Left ventricle myocardium inferior (tissue), 1 donor: ENCODE results near the gene GH2. TPM values are rescaled to one million over a fixed set of nuclear protein-coding genes. Genes with fewer than 3 reads are reported as not detected.

Experiments used
- DNase-seq: peaks from one replicate; pipeline ENCODE4 v3.0.0-alpha.2; 2020
- H3K27ac ChIP-seq: fragments of 200-600 bp; replicated peaks from 2 replicates; pipeline ENCODE4 v1.8.0; 2021
- H3K27me3 ChIP-seq: fragments of 200-600 bp; 2 replicates; pipeline ENCODE4 v1.8.0; 2021; ENCODE audit warnings: low read depth
- H3K36me3 ChIP-seq: fragments of 200-600 bp; 2 replicates; pipeline ENCODE4 v1.8.0; 2021
- H3K4me1 ChIP-seq: fragments of 200-600 bp; 2 replicates; pipeline ENCODE4 v1.8.0; 2021
- H3K4me3 ChIP-seq: fragments of 200-600 bp; 2 replicates; pipeline ENCODE4 v1.8.0; 2021; ENCODE audit warnings: mild to moderate bottlenecking, moderate library complexity
- H3K9me3 ChIP-seq: fragments of 200-600 bp; replicated peaks from 2 replicates; pipeline ENCODE4 v1.8.0; 2021
- intact Hi-C: fragments of 100-400 bp; cut with micrococcal nuclease; formaldehyde crosslinking; loops from one replicate; pipeline ENCODE4 v1.11.0; 2022
- total RNA-seq: library from RNA; stranded (reverse); fragmentation: NEBNext Ultra II Directional; extraction: Animal tissue kit (Norgen Biotek cat#: 25700); gene quantifications from one replicate; pipeline ENCODE4 v1.2.1, GENCODE V29; 2021
- TF ChIP-seq, protein P1 (sequence below): fragments of 200-600 bp; IDR thresholded peaks from 2 replicates; pipeline ENCODE4 v1.8.0; 2021; ENCODE audit warnings: antibody characterized with exemption, mild to moderate bottlenecking, borderline replicate concordance
- donor health status: DM: no; HTN: yes; CAD: no; lungs with severe emphysema.

GH2 gene
- total RNA-seq, 1 donor from 2014 or later, result not detected

DNA sequence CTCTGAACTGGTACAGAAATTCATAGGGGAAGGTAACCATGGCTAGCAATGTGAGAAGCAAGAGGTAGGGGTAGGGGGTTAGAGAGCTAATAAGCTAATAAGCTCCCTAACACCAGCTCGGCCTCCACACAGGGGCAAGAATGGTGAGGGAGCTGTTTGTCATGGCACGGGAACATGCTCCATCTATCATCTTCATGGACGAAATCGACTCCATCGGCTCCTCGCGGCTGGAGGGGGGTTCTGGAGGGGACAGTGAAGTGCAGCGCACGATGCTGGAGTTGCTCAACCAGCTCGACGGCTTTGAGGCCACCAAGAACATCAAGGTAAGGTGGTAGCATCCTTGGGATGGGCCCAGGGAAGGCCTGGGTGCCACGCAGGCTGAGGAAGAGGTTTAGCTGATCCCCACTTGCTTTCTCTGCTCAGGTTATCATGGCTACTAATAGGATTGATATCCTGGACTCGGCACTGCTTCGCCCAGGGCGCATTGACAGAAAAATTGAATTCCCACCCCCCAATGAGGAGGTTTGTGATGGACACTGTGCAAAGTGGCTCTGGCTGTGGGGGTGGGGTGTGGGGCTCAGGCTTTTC lies 50.7 kb downstream of the GH2 start:
- peaks cover 54% of the 10 kb centered on the region for H3K4me1 ChIP-seq

DNA sequence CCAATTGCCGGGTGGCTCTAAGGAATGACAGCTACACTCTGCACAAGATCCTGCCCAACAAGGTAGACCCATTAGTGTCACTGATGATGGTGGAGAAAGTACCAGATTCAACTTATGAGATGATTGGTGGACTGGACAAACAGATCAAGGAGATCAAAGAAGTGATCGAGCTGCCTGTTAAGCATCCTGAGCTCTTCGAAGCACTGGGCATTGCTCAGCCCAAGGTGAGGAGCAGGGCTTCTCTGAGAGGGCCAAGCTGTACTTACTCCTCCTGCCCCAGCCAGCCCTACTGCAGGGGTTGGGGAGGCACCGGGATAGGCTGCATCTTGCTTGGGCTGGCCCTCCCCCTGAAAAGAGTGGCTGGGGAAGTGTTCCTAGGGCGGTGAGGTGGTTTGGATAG lies 51.5 kb downstream of the GH2 start:
- Histone ChIP-seq H3K27ac (no peak overlapping the region), H3K36me3 (peaks cover 70% of the 10 kb centered on the region), H3K9me3 (no peaks in the 10 kb centered on the region), H3K4me3 (no peak overlapping the region), H3K4me1 (peaks cover 59% of the 10 kb centered on the region), H3K27me3 (no peaks in the 10 kb centered on the region)
- intact Hi-C loops, result no loop called here
- no peak for DNase-seq
- TF ChIP-seq, protein P1, sequence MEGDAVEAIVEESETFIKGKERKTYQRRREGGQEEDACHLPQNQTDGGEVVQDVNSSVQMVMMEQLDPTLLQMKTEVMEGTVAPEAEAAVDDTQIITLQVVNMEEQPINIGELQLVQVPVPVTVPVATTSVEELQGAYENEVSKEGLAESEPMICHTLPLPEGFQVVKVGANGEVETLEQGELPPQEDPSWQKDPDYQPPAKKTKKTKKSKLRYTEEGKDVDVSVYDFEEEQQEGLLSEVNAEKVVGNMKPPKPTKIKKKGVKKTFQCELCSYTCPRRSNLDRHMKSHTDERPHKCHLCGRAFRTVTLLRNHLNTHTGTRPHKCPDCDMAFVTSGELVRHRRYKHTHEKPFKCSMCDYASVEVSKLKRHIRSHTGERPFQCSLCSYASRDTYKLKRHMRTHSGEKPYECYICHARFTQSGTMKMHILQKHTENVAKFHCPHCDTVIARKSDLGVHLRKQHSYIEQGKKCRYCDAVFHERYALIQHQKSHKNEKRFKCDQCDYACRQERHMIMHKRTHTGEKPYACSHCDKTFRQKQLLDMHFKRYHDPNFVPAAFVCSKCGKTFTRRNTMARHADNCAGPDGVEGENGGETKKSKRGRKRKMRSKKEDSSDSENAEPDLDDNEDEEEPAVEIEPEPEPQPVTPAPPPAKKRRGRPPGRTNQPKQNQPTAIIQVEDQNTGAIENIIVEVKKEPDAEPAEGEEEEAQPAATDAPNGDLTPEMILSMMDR, result no peak

More for the DNA sequence above, 50.7 kb downstream of the GH2 start:
- intact Hi-C loops, result no loop called here
- H3K36me3 ChIP-seq, result peaks cover 71% of the 10 kb centered on the region
- no peak overlapping the region for H3K4me3 ChIP-seq
- TF ChIP-seq, protein P1, result no peak
- H3K27me3 ChIP-seq, result no peaks in the 10 kb centered on the region
- H3K9me3 ChIP-seq, result no peaks in the 10 kb centered on the region
- no peak for DNase-seq
- H3K27ac ChIP-seq, result no peak overlapping the region

Other genes starting within 250 kb of the GH2 start
- gene LIMD2, start 181.8 kb downstream of the GH2 start, total RNA-seq, result 2.7 TPM
- gene STRADA, start 140.1 kb downstream of the GH2 start, total RNA-seq, result 14.6 TPM
- 79.6 TPM for gene CCDC47, start 108.3 kb downstream of the GH2 start, total RNA-seq
- gene DDX42, start 107.8 kb downstream of the GH2 start, total RNA-seq, result 51.7 TPM
- gene PSMC5, start 54.5 kb downstream of the GH2 start, total RNA-seq, result 115 TPM
- gene FTSJ3, start 54.3 kb downstream of the GH2 start, total RNA-seq, result 36.7 TPM
- gene SMARCD2, start 39.3 kb downstream of the GH2 start, total RNA-seq, result 21.0 TPM
- gene CSH2, start 8.3 kb downstream of the GH2 start, total RNA-seq, result not detected
- gene CSH1, start 14.6 kb upstream of the GH2 start, total RNA-seq, result not detected
- gene CSHL1, start 29.3 kb upstream of the GH2 start, total RNA-seq, result not detected
- not detected for gene GH1, start 36.9 kb upstream of the GH2 start, total RNA-seq
- gene CD79B, start 50.4 kb upstream of the GH2 start, total RNA-seq, result 4.6 TPM
- 1.2 TPM for gene SCN4A, start 91.0 kb upstream of the GH2 start, total RNA-seq
- gene PRR29, start 116.4 kb upstream of the GH2 start, total RNA-seq, result not detected
- 28.2 TPM for gene ICAM2, start 138.7 kb upstream of the GH2 start, total RNA-seq
- gene ERN1, start 248.2 kb upstream of the GH2 start, total RNA-seq, result 9.3 TPM